GM12878 (cell line): ENCODE results near the gene TMEM39B. TPM values are rescaled to one million over a fixed set of nuclear protein-coding genes. Genes with fewer than 3 reads are reported as not detected.

ENCODE experiments used
- CBX5 ChIP-seq: sonication (generic); IDR thresholded peaks from 2 replicates; pipeline ENCODE4 v1.6.1; 2016; ENCODE audit warnings: low read depth, moderate library complexity, mild to moderate bottlenecking, inconsistent platforms
- E4F1 ChIP-seq: fragments of 450-650 bp; IDR thresholded peaks from 2 replicates; pipeline ENCODE4 v1.6.1; 2018; ENCODE audit warnings: borderline replicate concordance, mild to moderate bottlenecking; ENCODE audit not compliant: partially characterized antibody
- EGR1 ChIP-seq, 2 experiments: IDR thresholded peaks; 1 replicate in 1 of 2; 2 replicates in 1 of 2; pipeline ENCODE4 v1.6.1; 2011 to 2012; ENCODE audit warnings: low read depth in 2 of 2, low read length in 2 of 2, borderline replicate concordance in 1 of 2, mild to moderate bottlenecking in 1 of 2, moderate library complexity in 1 of 2
- SP1 ChIP-seq: IDR thresholded peaks from one replicate; pipeline ENCODE4 v1.6.1; 2011; ENCODE audit warnings: low read depth, low read length
- TCF12 ChIP-seq: IDR thresholded peaks from 2 replicates; pipeline ENCODE4 v1.6.1; 2011; ENCODE audit warnings: low read depth, mild to moderate bottlenecking, low read length
- ZBTB4 ChIP-seq: fragments of 450-650 bp; formaldehyde crosslinking; IDR thresholded peaks from 2 replicates; pipeline ENCODE4 v1.4.0; 2022; ENCODE audit warnings: mild to moderate bottlenecking, moderate library complexity
- polyA plus RNA-seq, 11 experiments: library from polyadenylated mRNA; depleted of rRNA in 4 of 11; unstranded in 6 of 11; stranded (reverse) in 5 of 11; fragments of >200 nt; fragmentation: Nextera tagmentation in 4 of 11; fragmentation: Illumina TruSeq in 1 of 11; extraction: Ambion mirVana in 4 of 11; extraction: Trizol in 1 of 11; gene quantifications; 1 replicate in 1 of 11; 2 replicates in 10 of 11; pipeline versions ENCODE4 v1.2.1 to v1.2.3, GENCODE V29; 2011 to 2016; ENCODE audit warnings: inconsistent platforms in 2 of 11, missing spikeins in 2 of 11, low read depth in 1 of 11
- total RNA-seq, 4 experiments: library from RNA; depleted of rRNA in 3 of 4; stranded (reverse); fragments of >200 nt in 3 of 4; fragmentation: Illumina TruSeq in 1 of 4; extraction: Trizol in 1 of 4; gene quantifications; 2 replicates each; pipeline versions ENCODE4 v1.2.1 to v1.2.3, GENCODE V29; 2013 to 2021
- TF ChIP-seq, protein P1 (sequence below): fragments of 450-650 bp; IDR thresholded peaks from 2 replicates; pipeline ENCODE4 v1.6.1; 2018; ENCODE audit warnings: mild to moderate bottlenecking, low read depth, moderate library complexity; ENCODE audit not compliant: partially characterized antibody
- TF ChIP-seq, protein P2 (sequence below): fragments of 450-650 bp; IDR thresholded peaks from 2 replicates; pipeline ENCODE4 v1.6.1; 2016; ENCODE audit warnings: mild to moderate bottlenecking

Gene TMEM39B
- total and polyA plus RNA-seq, 10 of the 15 experiments (the other 5 are each of a cell fraction or from before 2014, with no cell fraction given), result 2.3 to 27.2 (median 12.3) TPM

DNA sequence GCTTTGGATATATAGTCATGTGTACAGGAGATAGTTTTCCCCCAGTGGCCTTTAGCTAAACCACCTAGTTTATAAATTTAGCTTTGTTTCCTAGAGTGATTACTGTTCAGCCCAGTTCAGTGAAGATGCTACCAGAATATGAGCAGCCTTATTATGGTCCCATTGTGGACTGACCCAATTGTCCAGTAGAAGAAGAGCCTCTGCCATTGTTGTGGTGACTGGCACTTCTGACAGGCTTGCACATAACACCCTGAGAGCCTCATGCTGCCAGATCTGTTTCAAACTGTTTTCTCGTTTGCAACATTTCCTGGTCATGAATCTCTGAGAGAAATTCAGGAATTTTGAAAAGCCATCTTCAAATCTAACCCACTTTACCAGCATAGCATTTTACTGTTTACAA is 55.7 kb downstream of the TMEM39B start (continued):
- no peak for TF ChIP-seq E4F1
- TF ChIP-seq, protein P1, sequence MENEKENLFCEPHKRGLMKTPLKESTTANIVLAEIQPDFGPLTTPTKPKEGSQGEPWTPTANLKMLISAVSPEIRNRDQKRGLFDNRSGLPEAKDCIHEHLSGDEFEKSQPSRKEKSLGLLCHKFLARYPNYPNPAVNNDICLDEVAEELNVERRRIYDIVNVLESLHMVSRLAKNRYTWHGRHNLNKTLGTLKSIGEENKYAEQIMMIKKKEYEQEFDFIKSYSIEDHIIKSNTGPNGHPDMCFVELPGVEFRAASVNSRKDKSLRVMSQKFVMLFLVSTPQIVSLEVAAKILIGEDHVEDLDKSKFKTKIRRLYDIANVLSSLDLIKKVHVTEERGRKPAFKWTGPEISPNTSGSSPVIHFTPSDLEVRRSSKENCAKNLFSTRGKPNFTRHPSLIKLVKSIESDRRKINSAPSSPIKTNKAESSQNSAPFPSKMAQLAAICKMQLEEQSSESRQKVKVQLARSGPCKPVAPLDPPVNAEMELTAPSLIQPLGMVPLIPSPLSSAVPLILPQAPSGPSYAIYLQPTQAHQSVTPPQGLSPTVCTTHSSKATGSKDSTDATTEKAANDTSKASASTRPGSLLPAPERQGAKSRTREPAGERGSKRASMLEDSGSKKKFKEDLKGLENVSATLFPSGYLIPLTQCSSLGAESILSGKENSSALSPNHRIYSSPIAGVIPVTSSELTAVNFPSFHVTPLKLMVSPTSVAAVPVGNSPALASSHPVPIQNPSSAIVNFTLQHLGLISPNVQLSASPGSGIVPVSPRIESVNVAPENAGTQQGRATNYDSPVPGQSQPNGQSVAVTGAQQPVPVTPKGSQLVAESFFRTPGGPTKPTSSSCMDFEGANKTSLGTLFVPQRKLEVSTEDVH, result no peak
- TF ChIP-seq ZBTB4 (CRISPR knock-in tag), result no peak
- TF ChIP-seq SP1, result no peak
- TF ChIP-seq TCF12, result no peak
- TF ChIP-seq EGR1 (IDR thresholded peaks at IDR 0.05; ENCODE audit: borderline replicate concordance in 1 of 2, low read depth in 2 of 2, low read length in 2 of 2), result no peak
- TF ChIP-seq, protein P2, sequence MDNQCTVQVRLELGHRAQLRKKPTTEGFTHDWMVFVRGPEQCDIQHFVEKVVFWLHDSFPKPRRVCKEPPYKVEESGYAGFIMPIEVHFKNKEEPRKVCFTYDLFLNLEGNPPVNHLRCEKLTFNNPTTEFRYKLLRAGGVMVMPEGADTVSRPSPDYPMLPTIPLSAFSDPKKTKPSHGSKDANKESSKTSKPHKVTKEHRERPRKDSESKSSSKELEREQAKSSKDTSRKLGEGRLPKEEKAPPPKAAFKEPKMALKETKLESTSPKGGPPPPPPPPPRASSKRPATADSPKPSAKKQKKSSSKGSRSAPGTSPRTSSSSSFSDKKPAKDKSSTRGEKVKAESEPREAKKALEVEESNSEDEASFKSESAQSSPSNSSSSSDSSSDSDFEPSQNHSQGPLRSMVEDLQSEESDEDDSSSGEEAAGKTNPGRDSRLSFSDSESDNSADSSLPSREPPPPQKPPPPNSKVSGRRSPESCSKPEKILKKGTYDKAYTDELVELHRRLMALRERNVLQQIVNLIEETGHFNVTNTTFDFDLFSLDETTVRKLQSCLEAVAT, result no peak
- no peak for TF ChIP-seq CBX5
